PFSK-1 (cell line): ENCODE data around the gene FGB.

Experiments
- FOXP2 ChIP-seq: optimal IDR thresholded peaks from 2 replicates; pipeline ENCODE3; 2011; ENCODE audit warnings: borderline replicate concordance, control low read depth, inconsistent platforms; ENCODE audit not compliant: insufficient read depth; ENCODE audit errors: extremely low read length, extremely low read depth
- POLR2AphosphoS5 ChIP-seq: IDR thresholded peaks from 2 replicates; pipeline ENCODE4 v1.6.1; 2012; ENCODE audit warnings: low read depth, mild to moderate bottlenecking, control low read depth, low read length, moderate library complexity
- REST ChIP-seq, 2 experiments: IDR thresholded peaks; 2 replicates each; pipeline versions ENCODE4 v1.6.1 to v1.8.0; 2011 to 2012; ENCODE audit warnings: low read depth in 2 of 2, low read length in 2 of 2, control low read depth in 1 of 2, inconsistent platforms in 1 of 2, mild to moderate bottlenecking in 1 of 2, moderate library complexity in 1 of 2; ENCODE audit not compliant: insufficient read depth in 1 of 2
- SIN3A ChIP-seq: IDR thresholded peaks from 2 replicates; pipeline ENCODE4 v1.6.1; 2012; ENCODE audit warnings: mild to moderate bottlenecking, low read length, moderate library complexity, borderline replicate concordance; ENCODE audit not compliant: insufficient read depth
- TAF1 ChIP-seq: IDR thresholded peaks from 2 replicates; pipeline ENCODE4 v1.6.1; 2012; ENCODE audit warnings: low read length, control low read depth, borderline replicate concordance; ENCODE audit not compliant: insufficient read depth

Gene FGB

DNA sequence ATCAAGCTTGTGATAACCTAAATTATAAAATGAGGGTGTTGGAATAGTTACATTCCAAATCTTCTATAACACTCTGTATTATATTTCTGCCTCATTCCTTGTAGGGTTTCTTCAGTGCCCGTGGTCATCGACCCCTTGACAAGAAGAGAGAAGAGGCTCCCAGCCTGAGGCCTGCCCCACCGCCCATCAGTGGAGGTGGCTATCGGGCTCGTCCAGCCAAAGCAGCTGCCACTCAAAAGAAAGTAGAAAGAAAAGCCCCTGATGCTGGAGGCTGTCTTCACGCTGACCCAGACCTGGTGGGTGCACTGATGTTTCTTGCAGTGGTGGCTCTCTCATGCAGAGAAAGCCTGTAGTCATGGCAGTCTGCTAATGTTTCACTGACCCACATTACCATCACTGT lies 2.9 kb downstream of the FGB start:
- no peak for TF ChIP-seq TAF1
- no peak for TF ChIP-seq POLR2AphosphoS5
- TF ChIP-seq SIN3A: no peak
- TF ChIP-seq FOXP2: no peak
- TF ChIP-seq REST (IDR thresholded peaks at IDR 0.05; ENCODE audit: insufficient read depth in 1 of 2, low read depth in 2 of 2, low read length in 2 of 2): no peak

DNA sequence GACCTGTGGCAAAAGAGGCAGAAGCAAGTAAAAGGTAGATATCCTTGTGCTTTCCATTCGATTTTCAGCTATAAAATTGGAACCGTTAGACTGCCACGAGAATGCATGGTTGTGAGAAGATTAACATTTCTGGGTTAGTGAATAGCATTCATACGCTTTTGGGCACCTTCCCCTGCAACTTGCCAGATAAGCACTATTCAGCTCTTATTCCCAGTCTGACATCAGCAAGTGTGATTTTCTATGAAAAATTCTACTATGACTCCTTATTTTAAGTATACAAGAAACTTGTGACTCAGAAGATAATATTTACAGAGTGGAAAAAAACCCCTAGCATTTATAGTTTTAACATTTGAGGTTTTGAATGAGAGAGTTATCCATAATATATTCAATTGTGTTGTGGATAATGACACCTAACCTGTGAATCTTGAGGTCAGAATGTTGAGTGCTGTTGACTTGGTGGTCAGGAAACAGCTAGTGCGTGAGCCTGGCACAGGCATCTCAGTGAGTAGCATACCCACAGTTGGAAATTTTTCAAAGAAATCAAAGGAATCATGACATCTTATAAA lies 3.9 kb downstream of the FGB start:
- no peak for TF ChIP-seq POLR2AphosphoS5
- TF ChIP-seq FOXP2: no peak
- TF ChIP-seq SIN3A: no peak
- TF ChIP-seq REST (IDR thresholded peaks at IDR 0.05; ENCODE audit: insufficient read depth in 1 of 2, low read depth in 2 of 2, low read length in 2 of 2): no peak

GRCh38 chr4:154569028-154569427 lies 6.2 kb downstream of the FGB start:
- no peak for TF ChIP-seq TAF1
- TF ChIP-seq SIN3A: no peak
- no peak for TF ChIP-seq POLR2AphosphoS5
- no peak for TF ChIP-seq FOXP2
- no peak for TF ChIP-seq REST (IDR thresholded peaks at IDR 0.05; ENCODE audit: insufficient read depth in 1 of 2, low read depth in 2 of 2, low read length in 2 of 2)

DNA sequence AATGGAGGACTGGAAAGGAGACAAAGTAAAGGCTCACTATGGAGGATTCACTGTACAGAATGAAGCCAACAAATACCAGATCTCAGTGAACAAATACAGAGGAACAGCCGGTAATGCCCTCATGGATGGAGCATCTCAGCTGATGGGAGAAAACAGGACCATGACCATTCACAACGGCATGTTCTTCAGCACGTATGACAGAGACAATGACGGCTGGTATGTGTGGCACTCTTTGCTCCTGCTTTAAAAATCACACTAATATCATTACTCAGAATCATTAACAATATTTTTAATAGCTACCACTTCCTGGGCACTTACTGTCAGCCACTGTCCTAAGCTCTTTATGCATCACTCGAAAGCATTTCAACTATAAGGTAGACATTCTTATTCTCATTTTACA lies 6.8 kb downstream of the FGB start:
- TF ChIP-seq SIN3A (no peak), FOXP2 (no peak), REST (IDR thresholded peaks at IDR 0.05; ENCODE audit: insufficient read depth in 1 of 2, low read depth in 2 of 2, low read length in 2 of 2) (no peak), POLR2AphosphoS5 (no peak)

GRCh38 chr4:154573190-154573870 lies 10.5 kb downstream of the FGB start:
- TF ChIP-seq FOXP2 (no peak), REST (IDR thresholded peaks at IDR 0.05; ENCODE audit: insufficient read depth in 1 of 2, low read depth in 2 of 2, low read length in 2 of 2) (no peak), SIN3A (no peak), POLR2AphosphoS5 (no peak), TAF1 (no peak)
